ENCODE measurements around the gene TBC1D22A. TPM values are rescaled to one million over a fixed set of nuclear protein-coding genes. Genes with fewer than 3 reads are reported as not detected.

TBC1D22A gene
- total RNA-seq, 4 donors from 2014 or later = 16.2 to 22.2 (median 17.8) TPM

DNA sequence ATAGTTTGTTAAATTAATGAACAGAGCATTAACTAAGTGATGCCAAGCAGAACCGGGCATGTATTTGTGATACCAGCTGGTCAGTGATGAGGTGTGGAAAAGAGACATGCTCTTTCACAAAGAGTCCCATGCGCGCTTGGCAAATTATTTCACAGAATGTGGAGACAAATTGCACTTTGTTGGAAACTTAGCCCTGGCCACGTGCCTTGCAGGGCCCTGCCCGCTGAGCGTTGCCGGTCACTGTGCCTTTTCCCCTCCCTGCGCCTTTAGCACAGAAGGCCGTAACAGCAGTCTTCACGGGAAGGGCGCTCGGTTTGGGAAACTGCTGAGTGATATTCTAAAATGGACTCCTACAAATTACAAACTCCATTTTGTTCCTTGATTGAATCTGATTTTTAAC lies 235.9 kb downstream of the TBC1D22A start:
- ATAC-seq = no peak
- Histone ChIP-seq H3K9me3 (no peaks in the 10 kb centered on the region), H3K4me1 (peaks cover 0 to 19% (median 0%) of the 10 kb centered on the region in 3 donors), H3K36me3 (peaks cover 0 to 40% of the 10 kb centered on the region in 2 donors), H3K27ac (no peak overlapping the region), H3K4me3 (no peak overlapping the region), H3K27me3 (no peaks in the 10 kb centered on the region)
- TF ChIP-seq, protein P1, sequence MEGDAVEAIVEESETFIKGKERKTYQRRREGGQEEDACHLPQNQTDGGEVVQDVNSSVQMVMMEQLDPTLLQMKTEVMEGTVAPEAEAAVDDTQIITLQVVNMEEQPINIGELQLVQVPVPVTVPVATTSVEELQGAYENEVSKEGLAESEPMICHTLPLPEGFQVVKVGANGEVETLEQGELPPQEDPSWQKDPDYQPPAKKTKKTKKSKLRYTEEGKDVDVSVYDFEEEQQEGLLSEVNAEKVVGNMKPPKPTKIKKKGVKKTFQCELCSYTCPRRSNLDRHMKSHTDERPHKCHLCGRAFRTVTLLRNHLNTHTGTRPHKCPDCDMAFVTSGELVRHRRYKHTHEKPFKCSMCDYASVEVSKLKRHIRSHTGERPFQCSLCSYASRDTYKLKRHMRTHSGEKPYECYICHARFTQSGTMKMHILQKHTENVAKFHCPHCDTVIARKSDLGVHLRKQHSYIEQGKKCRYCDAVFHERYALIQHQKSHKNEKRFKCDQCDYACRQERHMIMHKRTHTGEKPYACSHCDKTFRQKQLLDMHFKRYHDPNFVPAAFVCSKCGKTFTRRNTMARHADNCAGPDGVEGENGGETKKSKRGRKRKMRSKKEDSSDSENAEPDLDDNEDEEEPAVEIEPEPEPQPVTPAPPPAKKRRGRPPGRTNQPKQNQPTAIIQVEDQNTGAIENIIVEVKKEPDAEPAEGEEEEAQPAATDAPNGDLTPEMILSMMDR (IDR thresholded peaks at IDR 0.05) = no peak
- no peak for TF ChIP-seq POLR2AphosphoS5 (IDR thresholded peaks at IDR 0.05)
- no peak for TF ChIP-seq POLR2A (IDR thresholded peaks at IDR 0.05)
- TF ChIP-seq EP300 (IDR thresholded peaks at IDR 0.05) = no peak
- 96 to 98% methylated on average over 8 to 12 of the region's 12 CpGs for WGBS, 2 donors (ENCODE audit: low coverage in 1 of 2)

DNA sequence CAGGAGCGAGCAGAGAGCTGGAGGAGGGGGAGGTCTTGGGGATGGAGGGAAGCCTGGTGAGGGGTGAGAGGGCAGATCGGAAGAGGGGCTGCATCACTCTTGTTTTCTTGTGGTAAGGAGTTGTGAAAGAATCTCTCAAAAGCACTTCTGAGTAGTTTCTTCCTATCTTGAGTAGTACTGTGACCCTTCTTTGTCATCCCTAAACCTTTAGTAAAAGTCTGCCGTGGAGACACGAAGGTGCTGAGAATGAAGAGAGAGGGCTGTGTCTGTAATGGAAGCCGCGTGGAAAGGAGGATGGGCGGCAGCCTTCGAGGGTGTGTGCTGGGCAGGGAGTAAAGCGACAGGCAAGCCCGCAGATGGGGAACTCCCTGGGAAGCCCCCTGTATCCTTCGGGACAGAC lies 237.8 kb downstream of the TBC1D22A start:
- Histone ChIP-seq H3K9me3 (no peaks in the 10 kb centered on the region), H3K36me3 (peaks cover 0 to 34% of the 10 kb centered on the region in 2 donors), H3K27me3 (no peaks in the 10 kb centered on the region), H3K27ac (no peak overlapping the region), H3K4me3 (no peak overlapping the region), H3K4me1 (peaks cover 0 to under 1% (median 0%) of the 10 kb centered on the region in 3 donors)
- ATAC-seq = no peak
- WGBS, 2 donors (ENCODE audit: low coverage in 1 of 2) = 80 to 89% methylated on average over 1 to 11 of the region's 11 CpGs
- TF ChIP-seq EP300 (IDR thresholded peaks at IDR 0.05) (no peak), POLR2A (IDR thresholded peaks at IDR 0.05) (no peak), POLR2AphosphoS5 (IDR thresholded peaks at IDR 0.05) (no peak)
- TF ChIP-seq, protein P1 (IDR thresholded peaks at IDR 0.05) = no peak

DNA sequence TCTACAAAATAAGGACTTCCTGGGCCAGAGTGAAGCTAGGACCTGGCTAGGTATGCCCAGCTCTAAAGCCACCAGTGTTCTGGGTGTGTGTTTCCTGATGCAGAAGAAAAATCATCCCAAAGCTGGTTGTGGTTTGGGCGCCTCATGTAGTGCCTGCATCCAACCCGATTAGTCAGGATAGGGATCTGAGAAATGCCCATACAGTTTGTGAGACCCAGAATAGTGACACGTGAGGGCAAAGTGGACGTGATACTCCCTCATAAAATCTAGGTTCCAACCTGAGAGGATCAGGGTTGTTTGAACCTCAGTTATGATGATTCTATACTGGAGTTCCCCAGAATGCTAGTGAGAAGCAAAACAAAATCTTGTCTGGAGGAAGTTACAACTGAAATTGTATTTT lies 238.4 kb downstream of the TBC1D22A start:
- Histone ChIP-seq H3K27ac (no peak overlapping the region), H3K9me3 (no peaks in the 10 kb centered on the region), H3K4me1 (no peaks in the 10 kb centered on the region), H3K4me3 (no peak overlapping the region), H3K36me3 (peaks cover 0 to 29% of the 10 kb centered on the region in 2 donors), H3K27me3 (no peaks in the 10 kb centered on the region)
- WGBS, 2 donors (ENCODE audit: low coverage in 1 of 2) = 97 to 100% methylated on average over 4 of the region's 4 CpGs
- TF ChIP-seq EP300 (IDR thresholded peaks at IDR 0.05) (no peak), POLR2A (IDR thresholded peaks at IDR 0.05) (no peak), POLR2AphosphoS5 (IDR thresholded peaks at IDR 0.05) (no peak)
- TF ChIP-seq, protein P1 (IDR thresholded peaks at IDR 0.05) = no peak
- no peak for ATAC-seq

DNA sequence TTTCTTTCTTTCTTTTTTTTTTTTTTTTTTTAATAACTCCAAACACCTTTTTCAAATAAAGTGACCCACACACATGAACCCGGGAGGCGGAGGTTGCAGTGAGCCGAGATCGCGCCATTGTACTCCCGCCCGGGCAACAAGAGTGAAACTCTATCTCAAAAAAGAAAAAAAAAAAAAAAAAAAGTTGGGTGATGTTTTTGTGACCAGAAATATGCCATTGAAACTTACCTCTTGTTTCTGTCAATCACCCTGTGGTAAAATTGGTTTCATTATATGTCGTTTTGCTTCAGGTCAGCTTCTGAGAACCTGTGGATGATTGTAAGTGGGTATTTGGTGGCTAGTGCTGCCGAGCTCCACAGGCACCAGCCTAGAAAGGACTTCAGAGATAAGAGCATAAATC lies 238.8 kb downstream of the TBC1D22A start:
- no peak for ATAC-seq
- Histone ChIP-seq H3K4me1 (no peaks in the 10 kb centered on the region), H3K4me3 (no peak overlapping the region), H3K36me3 (peaks cover 0 to 25% of the 10 kb centered on the region in 2 donors), H3K27ac (no peak overlapping the region), H3K9me3 (no peaks in the 10 kb centered on the region), H3K27me3 (no peaks in the 10 kb centered on the region)
- 77 to 91% methylated on average over 2 to 7 of the region's 9 CpGs for WGBS, 2 donors (ENCODE audit: low coverage in 1 of 2)
- TF ChIP-seq EP300 (IDR thresholded peaks at IDR 0.05) = no peak
- TF ChIP-seq POLR2A (IDR thresholded peaks at IDR 0.05) = no peak
- no peak for TF ChIP-seq POLR2AphosphoS5 (IDR thresholded peaks at IDR 0.05)
- TF ChIP-seq, protein P1 (IDR thresholded peaks at IDR 0.05) = no peak

DNA sequence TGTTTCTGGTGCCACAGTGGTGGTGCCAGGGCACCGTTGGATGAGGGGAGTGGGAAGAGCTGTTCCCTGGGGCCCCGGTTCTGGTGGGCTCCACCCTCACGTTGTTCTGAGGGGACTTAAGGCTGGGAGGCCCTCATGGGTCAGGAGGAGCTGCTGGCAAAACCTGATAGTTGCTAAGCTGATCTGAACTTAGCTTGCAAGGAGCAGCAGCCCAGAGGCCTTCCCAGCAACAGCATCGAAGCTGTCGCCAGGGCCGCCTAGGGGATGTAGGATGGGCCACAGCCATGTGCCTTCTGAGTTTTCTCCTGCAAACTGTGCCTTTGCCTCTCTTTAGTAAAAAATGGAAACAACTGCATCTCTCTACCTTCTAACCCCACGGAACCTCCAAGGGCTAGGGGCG lies 240.2 kb downstream of the TBC1D22A start:
- no peak overlapping the region for H3K27ac ChIP-seq
- H3K4me1 ChIP-seq = no peaks in the 10 kb centered on the region
- no peak for ATAC-seq
- 100% methylated on average over 2 of the region's 8 CpGs; no CpG with 5 or more reads in 1 of the 2 donors for WGBS, 2 donors (ENCODE audit: low coverage in 1 of 2)
- no peaks in the 10 kb centered on the region for H3K27me3 ChIP-seq
- TF ChIP-seq, protein P1 (IDR thresholded peaks at IDR 0.05) = no peak
- TF ChIP-seq EP300 (IDR thresholded peaks at IDR 0.05) (no peak), POLR2AphosphoS5 (IDR thresholded peaks at IDR 0.05) (no peak), POLR2A (IDR thresholded peaks at IDR 0.05) (no peak)
- peaks cover 0 to 29% of the 10 kb centered on the region in 2 donors for H3K36me3 ChIP-seq
- H3K9me3 ChIP-seq = no peaks in the 10 kb centered on the region
- no peak overlapping the region for H3K4me3 ChIP-seq

Data from gastroesophageal sphincter (tissue), 4 donors.